ES-I3 (cell line): ENCODE measurements around the gene ZNF346.
"Not testable (repeated sequence)": the region's sequence is repeated elsewhere in the genome, so short reads cannot be mapped to it uniquely, and the experiment has no call there.

Source experiments
- H3K36me3 ChIP-seq: 2 replicates; pipeline ENCODE4 v1.6.1; 2013; ENCODE audit warnings: mild to moderate bottlenecking, low read length, control low read depth, moderate library complexity; ENCODE audit not compliant: insufficient read depth
- H3K4me1 ChIP-seq: 2 replicates; pipeline ENCODE4 v1.6.1; 2013; ENCODE audit warnings: mild to moderate bottlenecking, control low read depth, low read length; ENCODE audit not compliant: insufficient read depth
- H3K9ac ChIP-seq: 2 replicates; pipeline ENCODE4 v1.6.1; 2013; ENCODE audit warnings: low read depth, mild to moderate bottlenecking, low read length, moderate library complexity
- H3K9me3 ChIP-seq: 2 replicates; pipeline ENCODE4 v1.6.1; 2013; ENCODE audit warnings: mild to moderate bottlenecking, low read length, moderate library complexity; ENCODE audit not compliant: control insufficient read depth, insufficient read depth

The ZNF346 gene, protein sequence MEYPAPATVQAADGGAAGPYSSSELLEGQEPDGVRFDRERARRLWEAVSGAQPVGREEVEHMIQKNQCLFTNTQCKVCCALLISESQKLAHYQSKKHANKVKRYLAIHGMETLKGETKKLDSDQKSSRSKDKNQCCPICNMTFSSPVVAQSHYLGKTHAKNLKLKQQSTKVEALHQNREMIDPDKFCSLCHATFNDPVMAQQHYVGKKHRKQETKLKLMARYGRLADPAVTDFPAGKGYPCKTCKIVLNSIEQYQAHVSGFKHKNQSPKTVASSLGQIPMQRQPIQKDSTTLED

DNA sequence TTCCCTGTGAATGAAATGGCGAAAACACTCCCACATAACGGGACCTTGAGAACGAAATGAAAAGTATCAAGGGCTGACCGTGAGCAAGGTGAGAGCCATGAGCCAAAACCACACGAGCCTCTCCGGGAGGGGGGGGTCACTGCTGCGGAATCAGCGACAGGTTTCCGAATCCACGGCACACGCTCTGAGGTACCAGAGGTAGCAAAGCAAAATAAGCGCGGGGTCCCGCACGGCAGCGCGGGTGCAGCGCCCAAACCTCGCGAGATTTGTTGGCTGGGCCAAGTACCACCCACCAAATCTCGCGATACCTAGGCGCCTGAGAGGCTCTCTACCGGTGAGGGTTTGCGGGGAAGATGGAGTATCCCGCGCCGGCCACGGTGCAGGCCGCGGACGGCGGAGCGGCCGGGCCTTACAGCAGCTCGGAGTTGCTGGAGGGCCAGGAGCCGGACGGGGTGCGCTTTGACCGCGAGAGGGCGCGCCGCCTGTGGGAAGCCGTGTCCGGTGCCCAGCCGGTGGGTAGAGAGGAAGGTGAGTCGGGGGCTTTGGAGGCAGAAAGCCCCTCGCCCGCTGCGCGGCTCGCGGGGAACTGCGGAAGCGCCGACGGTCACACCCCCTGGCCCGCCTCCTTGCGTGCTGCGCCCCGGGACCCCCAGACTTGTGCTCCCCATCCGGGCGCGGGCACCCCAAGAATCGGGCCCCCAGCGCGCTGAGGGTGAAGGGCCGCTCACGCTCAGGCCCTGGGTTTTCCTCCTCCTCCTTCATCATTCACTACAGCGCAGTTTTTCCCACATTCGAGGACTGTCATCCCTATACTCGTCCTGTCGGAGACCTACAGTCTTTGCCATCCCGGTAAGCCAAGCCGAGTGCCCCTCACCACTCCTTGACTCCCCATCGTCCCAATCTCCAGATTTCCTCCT lies at the start of gene ZNF346:
TSS of gene ZNF346 (plus strand) at position 311 of the 917 bp plus-strand sequence. CDS start at position 354, 43 bp downstream.
- peaks cover 3% of the 10 kb centered on the region; the same call in 1 of the 2 replicates for H3K4me1 ChIP-seq
- no peaks in the 10 kb centered on the region for H3K9me3 ChIP-seq
- no peaks in the 10 kb centered on the region for H3K36me3 ChIP-seq
- H3K9ac ChIP-seq, result peak within 1 kb of the TSS; percentile 85

DNA sequence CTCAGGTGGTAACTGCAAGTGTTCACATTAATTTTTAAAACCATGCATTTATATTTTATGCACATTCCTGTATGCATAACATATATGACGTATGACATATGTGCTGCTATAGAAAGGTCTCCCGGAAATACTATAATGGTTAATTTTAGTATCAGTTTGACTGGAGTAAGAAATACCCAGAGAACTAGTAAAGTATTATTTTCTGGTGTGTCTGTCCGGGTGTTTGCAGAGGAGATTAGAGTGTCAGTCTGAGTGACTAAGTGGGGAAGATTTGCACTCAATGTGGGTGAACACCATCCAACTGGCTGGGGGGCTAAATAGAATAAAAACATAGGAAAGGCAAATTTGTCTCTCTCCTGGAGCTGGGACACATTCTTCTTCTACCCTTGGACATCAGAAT lies 42.8 kb upstream of the ZNF346 start:
- H3K36me3 ChIP-seq, result peaks cover 17% of the 10 kb centered on the region

GRCh38 chr5:176980818-176981217 lies 41.7 kb upstream of the ZNF346 start:
- peaks cover 13% of the 10 kb centered on the region for H3K36me3 ChIP-seq
- no peaks in the 10 kb centered on the region for H3K4me1 ChIP-seq
- no peak overlapping the region for H3K9ac ChIP-seq
- peaks cover 15% of the 10 kb centered on the region for H3K9me3 ChIP-seq

More for the DNA sequence above, 42.8 kb upstream of the ZNF346 start:
- no peak overlapping the region for H3K9ac ChIP-seq
- peaks cover 8% of the 10 kb centered on the region; the same call in 1 of the 2 replicates for H3K9me3 ChIP-seq
- no peaks in the 10 kb centered on the region for H3K4me1 ChIP-seq

DNA sequence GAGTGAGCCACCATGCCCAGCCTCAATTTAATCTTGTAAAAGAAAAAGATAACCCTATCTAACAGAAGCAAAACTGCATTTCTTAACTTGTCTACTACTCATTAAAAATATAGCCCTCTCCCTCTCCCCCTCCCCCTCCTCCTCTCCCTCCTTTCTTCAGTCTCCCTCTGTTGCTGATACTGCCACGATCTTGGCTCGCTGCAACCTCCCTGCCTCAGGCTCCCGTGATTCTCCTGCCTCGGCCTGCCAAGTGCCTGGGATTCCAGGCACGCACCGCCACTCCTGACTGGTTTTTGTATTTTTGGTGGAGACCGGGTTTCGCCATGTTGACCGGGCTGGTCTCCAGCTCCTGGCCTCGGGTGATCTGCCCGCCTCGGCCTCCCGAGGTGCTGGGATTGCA lies 39.4 kb upstream of the ZNF346 start:
- not testable (repeated sequence) for H3K4me1 ChIP-seq, H3K9ac ChIP-seq
- H3K36me3 ChIP-seq, result peaks cover 13% of the 10 kb centered on the region
- H3K9me3 ChIP-seq, result peaks cover 28% of the 10 kb centered on the region

- H3K9me3 ChIP-seq, result peaks cover 31% of the 10 kb centered on the region
- not testable (repeated sequence) for H3K9ac ChIP-seq, H3K4me1 ChIP-seq
- H3K36me3 ChIP-seq, result peaks cover 13% of the 10 kb centered on the region
Observed at GRCh38 chr5:176983593-176983992, 38.9 kb upstream of the ZNF346 start.

DNA sequence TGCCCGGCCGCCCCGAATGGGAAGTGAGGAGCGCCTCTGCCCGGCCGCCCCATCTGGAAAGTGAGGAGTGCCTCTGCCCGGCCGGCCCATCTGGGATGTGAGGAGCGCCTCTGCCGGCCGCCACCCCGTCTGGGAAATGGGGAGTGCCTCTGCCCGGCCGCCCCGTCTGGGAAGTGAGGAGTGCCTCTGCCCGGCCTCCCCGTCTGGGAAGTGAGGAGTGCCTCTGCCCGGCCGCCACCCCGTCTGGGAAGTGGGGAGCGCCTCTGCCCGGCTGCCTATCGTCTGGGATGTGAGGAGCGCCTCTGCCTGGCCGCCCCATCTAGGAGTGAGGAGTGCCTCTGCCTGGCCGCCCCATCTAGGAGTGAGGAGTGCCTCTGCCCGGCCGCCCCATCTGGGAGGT lies 38.3 kb upstream of the ZNF346 start:
- peaks cover 31% of the 10 kb centered on the region for H3K9me3 ChIP-seq
- H3K36me3 ChIP-seq, result peaks cover 13% of the 10 kb centered on the region
- not testable (repeated sequence) for H3K9ac ChIP-seq, H3K4me1 ChIP-seq

GRCh38 chr5:176985516-176985915 lies 37.0 kb upstream of the ZNF346 start:
- Histone ChIP-seq H3K36me3 (peaks cover 13% of the 10 kb centered on the region), H3K9me3 (peaks cover 31% of the 10 kb centered on the region), H3K4me1 (no peaks in the 10 kb centered on the region), H3K9ac (no peak overlapping the region)

- H3K36me3 ChIP-seq, result peaks cover 9% of the 10 kb centered on the region
- peaks cover 31% of the 10 kb centered on the region for H3K9me3 ChIP-seq
- H3K4me1 ChIP-seq, result no peaks in the 10 kb centered on the region
- no peak overlapping the region for H3K9ac ChIP-seq
Observed at GRCh38 chr5:176986280-176986679, 36.2 kb upstream of the ZNF346 start.

DNA sequence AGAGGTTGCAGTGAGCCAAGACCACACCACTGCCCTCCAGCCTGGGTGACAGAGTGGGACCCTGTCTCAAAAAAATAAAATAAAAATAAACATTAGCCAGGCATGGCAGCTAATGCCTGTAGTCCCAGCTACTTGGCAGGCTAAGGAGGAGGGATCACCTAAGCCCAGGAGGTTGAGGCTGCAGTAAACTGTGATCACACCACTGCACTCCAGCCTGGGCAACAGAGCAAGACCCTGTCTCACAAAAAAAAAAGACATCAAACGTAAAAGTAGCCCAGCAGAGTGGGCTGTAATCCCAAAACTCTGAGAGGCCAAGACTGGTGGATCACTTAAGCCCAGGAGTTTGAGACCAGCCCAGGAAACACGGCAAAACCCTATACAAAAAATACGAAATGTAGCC lies 34.9 kb upstream of the ZNF346 start:
- Histone ChIP-seq H3K9ac (no peak overlapping the region), H3K4me1 (no peaks in the 10 kb centered on the region), H3K36me3 (no peaks in the 10 kb centered on the region), H3K9me3 (peaks cover 24% of the 10 kb centered on the region)

DNA sequence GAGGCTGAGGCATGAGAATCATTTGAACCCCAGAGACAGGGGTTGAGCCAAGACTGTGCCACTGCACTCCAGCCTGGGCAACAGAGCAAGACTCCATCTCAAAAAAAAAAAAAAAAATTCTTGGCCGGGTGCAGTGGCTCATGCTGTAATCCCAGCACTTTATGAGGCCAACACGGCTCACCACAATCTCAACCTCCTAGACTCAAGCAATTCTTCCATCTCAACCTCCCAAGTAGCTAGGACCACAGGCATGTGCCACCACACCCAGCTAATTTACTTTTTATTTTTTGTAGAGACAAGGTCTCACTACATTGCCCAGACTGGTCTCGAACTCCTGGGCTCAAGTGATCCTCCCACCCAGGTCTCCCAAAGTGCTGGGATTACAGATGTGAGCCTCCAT lies 29.4 kb upstream of the ZNF346 start:
- not testable (repeated sequence) for H3K4me1 ChIP-seq, H3K36me3 ChIP-seq, H3K9ac ChIP-seq
- peaks cover 16% of the 10 kb centered on the region for H3K9me3 ChIP-seq

- H3K9ac ChIP-seq, result no peak overlapping the region
- no peaks in the 10 kb centered on the region for H3K36me3 ChIP-seq
- peaks cover 14% of the 10 kb centered on the region for H3K9me3 ChIP-seq
Observed at GRCh38 chr5:176994460-176995121, 27.9 kb upstream of the ZNF346 start.

DNA sequence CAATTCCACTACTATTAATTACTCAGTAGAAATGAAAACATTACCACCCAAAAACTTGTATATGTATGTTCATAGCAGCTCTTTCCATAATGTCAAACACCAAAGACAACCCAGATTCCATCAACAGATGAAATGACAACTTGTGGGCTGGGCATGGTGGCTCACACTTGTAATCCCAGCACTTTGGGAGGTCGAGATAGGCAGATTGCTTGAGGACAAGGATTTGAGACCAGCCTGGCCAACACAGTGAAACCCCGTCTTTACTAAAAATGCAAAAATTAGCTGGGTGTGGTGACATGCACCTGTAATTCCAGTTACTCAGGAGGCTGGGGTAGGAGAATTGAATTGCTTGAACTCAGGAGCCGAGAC lies 27.4 kb upstream of the ZNF346 start:
- Histone ChIP-seq H3K9me3 (peaks cover 14% of the 10 kb centered on the region), H3K9ac (no peak overlapping the region), H3K36me3 (no peaks in the 10 kb centered on the region), H3K4me1 (no peaks in the 10 kb centered on the region)

More at GRCh38 chr5:176994460-176995121, 27.9 kb upstream of the ZNF346 start:
- H3K4me1 ChIP-seq, result no peaks in the 10 kb centered on the region

DNA sequence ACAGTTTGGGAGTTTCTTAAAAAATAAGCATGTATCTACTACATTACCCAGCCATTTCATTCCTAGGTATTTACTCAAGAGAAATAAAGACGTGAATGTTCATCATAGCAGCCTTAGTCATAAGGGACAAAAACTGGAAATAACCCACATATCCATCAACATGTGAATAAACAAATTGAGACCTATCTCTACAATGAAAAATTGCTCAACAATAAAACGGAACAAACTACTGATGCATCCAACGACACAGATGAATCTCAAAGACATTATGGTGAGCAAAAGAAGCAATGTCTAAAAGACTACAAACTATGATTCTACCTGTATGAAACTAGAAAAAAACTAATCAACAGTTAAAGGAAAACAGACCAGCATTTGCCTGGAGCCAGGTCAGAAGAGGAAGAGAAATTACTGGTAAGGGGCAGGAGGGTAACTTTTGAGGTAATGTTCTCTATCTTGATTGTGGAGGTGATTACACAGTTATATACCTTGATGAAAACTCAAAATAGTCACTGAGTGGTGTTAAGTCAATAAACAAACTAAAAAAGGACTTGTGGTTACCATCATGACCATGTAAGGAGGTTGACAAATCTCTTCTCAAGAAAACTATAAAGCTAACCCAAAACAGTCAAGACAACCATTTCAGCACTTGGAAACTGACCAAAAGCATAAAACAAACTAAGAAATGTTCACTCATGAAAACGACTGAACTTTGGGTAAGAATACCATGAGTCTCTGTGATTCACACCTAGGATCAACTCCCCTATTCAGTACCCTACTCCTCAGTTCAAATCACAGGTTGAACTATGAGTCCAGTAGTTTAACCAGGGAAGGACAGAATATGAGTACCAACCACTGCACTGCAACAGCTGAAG lies 26.4 kb upstream of the ZNF346 start:
- Histone ChIP-seq H3K9me3 (peaks cover 14% of the 10 kb centered on the region; the same call in 1 of the 2 replicates), H3K4me1 (no peaks in the 10 kb centered on the region), H3K36me3 (no peaks in the 10 kb centered on the region), H3K9ac (no peak overlapping the region)

GRCh38 chr5:176996780-176997179 lies 25.7 kb upstream of the ZNF346 start:
- no peaks in the 10 kb centered on the region for H3K4me1 ChIP-seq
- no peak overlapping the region for H3K9ac ChIP-seq

More at GRCh38 chr5:176996780-176997179, 25.7 kb upstream of the ZNF346 start:
- Histone ChIP-seq H3K36me3 (no peaks in the 10 kb centered on the region), H3K9me3 (peaks cover 14% of the 10 kb centered on the region; the same call in 1 of the 2 replicates)
